GM19372 (cell line): Measurements from ENCODE around the gene COL13A1.

Experiments
- ATAC-seq: cut with Tn5 transposase; IDR thresholded peaks from one replicate; pipeline ENCODE4 v1.9.1; 2021; ENCODE audit warnings: mild to moderate bottlenecking, low read depth, moderate library complexity; ENCODE audit not compliant: unreplicated experiment

COL13A1 gene

DNA sequence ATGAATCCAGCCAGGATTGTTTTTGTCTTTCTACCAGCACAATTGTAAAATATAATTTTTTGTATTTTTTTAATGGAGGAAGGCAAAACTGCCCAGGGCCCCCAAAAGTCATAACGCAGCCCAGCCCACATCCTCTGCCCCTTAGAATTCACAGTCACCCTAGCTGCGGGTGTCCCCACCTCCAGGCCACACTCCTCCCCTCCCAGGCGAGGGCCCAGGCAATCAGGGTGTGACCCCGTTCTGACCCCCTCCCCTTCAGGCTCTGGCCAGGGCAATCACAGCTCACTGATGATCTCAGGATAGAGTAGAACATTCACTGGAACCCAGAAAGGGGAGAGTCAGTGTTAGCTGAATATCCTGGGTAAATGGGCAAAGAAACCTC is 158.9 kb downstream of the COL13A1 start:
- ATAC-seq = no peak

DNA sequence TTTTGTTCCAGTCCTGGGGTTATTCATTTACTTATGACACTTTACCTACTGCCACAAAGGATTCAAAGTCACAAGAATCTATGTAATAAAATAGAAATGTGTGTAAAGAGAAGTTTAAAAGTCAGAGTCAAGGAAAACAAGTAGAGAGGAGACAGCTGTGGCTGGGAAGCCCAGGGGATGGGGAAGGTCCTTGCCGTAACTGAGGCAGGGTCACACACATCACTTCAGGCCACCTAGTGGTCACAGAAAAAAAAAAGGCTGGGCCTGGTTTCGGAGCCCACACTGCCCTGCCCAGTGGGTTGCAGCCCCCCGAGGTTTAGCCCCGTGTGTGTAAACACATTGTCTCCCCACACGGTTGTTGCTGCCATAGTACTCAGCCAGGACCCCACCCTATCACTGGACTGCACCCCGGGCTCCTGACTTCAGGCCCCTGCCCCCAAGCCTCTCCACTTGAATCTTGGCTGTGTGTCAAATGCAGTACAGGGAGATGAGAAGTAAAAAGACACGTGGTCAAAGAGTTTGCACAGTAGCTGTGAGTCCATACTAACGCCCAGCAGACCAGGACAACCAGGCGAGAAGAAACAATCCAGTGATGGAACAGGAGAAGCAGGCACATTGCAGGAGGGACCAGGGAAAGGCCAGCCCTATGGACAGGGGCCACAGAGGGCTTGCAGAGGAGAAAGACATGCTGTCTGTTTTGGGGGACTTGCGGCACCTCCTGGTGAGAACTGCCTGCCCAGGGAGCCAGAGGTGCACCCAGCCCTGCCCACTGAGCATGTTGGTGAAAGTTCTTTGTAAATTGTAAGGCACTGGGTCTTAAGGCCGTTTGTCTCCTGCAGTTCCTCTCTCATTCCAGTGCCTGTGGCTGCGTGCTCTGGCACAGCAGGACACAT is 159.5 kb downstream of the COL13A1 start:
- ATAC-seq = no peak

DNA sequence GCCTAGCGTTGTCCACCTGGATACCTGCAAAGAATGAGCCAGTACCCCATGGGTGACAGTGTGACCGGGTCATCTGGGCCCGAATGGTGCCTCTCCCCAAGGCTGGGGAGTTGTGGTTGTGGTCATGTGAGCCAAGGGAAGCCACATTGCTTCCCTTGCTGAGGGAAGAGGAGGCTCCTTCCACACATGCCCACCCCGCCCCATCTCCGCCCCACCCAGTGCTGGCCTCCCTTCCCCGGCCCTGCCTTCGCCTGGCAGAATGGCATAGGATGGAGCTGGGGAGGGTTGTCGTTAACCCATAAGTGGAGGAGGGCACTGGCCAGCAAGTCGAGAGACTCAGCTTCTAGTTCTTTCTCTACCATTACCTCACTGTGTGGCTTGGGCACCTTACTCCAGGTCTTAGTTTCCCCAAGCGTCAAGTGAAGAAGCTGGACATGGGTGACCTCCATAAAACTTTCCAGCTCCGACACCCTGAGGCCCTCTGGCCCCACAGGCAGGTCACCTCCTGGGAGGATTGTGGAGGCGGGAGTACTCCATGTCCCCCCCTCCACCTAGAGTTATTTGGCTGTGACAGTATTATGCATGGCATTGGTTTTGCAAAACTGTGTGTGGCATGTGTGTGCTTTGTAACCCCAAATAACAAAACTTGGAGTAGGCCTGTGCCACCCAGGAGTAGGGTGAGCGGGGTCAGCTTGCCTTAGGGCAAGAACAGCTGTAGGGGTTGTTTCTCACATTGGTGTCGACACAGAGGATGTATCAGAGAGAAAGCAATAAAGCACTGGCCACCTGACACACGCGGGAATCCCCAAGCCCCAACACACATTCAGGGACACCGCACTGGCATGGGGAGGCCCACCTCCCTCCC is 160.4 kb downstream of the COL13A1 start:
- ATAC-seq = no peak

DNA sequence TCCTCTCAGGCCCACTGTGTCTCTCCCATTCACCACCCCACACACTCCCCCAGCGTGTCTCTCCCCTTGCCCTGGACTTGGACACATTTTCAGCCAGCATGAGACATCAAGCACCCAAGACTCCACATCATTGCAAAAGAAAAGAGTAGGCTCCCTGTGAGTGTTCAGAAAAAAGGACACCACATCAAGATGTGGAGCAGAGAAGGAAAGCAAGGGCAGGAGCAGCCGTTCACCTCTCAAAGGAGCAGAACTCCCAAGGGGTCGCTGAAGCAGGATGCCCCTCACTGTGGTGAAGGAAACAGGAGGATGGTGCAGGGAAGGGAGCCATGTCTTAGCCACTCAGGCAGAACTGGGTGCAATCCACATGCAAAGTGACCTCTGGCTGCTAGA is 161.0 kb downstream of the COL13A1 start:
- ATAC-seq = no peak

DNA sequence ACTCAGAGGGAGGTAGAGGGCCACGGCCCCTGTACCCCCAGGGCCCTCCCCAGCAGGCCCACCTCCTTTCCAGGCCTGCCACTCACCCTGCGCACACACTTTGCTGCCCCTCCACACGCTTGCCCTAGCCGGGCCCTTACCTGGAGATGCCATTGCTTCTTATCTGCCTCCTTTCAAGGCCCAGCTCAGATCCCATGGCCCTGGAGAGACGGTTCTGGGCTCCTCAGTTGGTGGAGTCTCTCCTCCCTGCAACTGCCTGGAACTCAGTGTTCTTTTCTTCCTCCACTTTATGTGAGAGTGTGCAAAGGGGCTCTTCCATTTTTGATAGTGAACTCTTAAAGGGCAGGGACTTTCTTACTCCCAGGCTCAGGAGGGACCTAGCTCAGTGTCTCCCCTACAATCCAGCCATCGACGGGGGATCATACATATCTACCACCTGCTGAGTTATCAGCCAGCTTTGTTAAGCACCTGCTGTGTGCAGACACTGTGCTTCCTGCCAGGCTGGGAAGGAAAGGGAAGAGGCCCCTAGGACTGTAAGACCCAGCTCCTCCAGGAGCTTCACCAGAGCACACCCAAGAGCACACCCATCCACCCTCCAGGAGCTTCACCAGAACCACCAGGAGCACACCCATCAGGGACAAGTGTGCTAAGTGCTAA is 161.6 kb downstream of the COL13A1 start:
- no peak for ATAC-seq

DNA sequence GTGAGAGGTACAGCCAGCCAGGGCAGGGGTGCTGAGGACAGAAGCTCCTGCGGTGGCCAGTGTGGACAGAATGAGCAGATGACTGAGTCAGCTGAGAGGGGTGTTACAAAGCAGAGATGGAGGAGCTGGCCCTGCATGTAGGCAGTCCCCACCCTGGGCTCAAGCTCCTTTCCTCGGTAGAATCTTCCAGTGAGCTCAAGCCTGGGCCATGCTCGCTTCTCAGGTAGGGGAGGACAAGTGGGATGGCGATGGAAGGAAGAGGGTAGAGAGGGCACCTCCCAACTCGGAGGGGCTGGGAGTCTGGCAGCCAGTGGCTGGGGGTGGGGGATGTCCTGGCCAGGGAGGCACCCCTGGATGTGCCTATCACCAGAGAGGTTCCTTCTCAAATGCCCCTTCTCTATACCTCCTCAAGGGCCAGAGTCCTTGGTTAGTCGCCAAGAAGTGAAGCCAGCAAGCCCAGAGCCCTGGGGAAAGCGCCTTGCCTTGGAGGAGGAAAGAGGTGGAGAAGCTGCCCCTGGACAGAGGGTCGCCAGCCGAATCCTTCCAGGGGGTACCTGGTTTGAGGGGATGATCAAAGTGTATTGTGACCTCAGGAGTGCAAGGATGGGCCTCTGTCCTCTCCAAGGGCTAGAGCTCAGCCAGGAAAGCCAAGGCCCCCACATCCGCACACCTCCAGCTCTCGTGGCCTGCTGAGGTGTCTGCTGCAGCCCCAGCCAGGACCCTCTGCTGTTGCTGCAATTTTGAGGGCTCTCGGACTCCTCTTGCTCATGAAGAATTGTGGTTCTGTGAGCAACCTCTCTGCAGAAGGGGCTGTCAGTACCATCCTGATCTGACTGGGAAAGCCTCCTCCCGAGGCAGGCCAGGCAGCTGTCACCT is 162.4 kb downstream of the COL13A1 start:
- no peak for ATAC-seq

DNA sequence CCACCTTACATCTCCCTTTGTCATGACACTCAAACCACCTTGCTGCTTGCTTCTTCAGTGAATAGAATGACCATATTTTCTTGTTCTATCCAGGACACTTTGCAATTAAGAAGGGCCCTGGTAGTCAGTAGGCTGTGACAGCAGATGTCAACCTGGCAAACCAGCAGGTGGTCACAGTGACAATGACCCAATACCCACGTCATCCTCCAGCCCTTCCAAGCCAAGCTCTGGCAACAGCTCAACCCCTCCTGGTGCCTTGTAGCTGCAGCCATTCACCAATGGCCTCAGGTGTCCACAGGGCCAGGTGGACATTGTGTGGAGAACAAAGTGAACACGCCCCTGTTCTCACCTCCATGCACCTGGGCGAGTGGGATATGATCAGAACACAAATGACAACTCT is 163.4 kb downstream of the COL13A1 start:
- ATAC-seq = no peak

DNA sequence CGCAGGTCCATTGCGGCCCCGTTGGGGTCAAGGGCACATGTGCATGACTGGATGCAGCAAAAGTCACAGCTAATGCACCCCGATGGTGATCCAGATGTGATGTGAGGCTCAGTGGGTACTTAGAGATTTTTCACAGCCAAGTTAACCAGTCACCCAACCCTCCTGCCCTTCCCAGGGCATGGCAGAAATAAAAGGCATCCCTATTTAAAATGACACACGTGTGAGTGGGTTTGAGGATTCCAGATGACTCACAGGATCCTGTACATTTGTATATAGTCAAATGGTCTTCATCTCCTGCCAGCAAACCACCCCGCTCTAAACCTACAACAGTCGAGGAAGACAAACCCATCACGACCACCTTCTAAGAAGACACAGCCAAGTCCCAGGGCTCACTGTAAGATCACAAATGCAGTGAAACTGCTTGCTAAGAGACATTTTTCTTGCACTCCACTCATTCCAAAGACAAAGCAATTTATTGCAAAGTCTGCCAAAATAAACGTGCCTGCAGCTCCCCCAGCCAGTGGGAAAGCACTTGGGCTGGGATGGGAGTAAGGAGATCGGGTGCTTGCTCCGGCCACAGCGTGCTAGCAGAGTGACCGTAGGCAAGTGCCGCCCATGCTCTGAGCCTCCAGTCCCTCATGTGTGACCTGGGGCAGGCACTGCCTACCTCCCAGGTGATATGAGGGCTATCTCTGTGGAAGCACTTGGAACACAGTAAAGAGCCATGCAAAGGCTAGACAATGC is 164.4 kb downstream of the COL13A1 start:
- no peak for ATAC-seq

DNA sequence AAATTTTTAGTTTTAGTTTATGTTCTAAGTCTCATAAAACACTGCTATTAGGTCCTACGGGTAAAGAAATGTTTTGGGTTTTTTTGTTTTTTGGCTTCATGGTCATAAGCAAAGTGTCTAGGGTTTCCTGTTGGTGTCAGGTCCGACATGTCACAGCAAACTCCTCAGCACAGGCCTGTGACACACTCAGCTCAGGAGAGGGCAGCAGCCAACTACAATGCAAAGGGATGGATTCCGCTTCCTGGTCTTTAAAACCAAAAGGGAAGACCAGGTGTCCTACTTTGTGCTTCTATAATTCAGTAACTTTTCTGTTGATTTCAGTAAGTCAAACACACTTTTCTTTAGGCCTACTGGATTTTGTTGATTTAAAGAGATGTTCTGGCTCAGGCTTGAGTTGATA is 167.1 kb downstream of the COL13A1 start:
- no peak for ATAC-seq

DNA sequence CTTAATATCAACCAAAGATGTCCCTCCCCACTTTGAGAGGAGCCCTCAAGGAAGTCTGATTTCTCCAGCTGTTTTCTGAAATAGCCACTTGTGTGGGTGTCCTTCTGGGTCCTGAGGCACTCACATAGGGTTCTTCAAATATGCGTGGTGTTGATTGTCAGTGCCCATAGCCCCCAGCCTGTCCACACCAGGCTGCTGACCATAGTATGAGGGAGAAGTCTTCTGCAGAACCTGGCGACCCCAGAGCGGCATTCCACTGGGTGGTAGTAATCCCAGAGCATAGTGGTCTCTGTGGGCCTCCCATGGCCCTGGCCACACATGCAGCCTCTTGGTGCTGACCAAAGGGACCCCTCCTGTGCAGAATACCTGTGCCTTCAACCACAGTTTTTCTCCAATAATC is 168.3 kb downstream of the COL13A1 start:
- no peak for ATAC-seq

DNA sequence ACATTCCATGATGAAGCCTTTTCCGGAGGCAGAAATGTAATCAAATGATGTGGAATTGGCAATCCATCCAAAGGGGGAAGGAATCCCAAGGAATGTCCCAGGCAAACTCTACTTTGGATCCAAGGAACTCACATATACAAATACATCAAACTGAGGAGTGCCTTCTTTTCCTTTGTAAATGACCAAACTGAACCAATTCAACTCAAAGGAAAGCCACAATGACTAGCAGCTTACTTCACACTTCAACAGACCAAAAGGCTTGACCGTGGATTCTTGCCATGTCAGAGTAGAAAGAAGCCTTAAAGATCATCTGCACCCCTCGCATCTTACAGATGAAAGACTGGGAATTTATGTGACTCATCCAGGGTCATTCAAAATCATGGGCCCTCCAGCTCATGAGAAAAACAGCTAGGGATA is 171.3 kb downstream of the COL13A1 start:
- no peak for ATAC-seq

DNA sequence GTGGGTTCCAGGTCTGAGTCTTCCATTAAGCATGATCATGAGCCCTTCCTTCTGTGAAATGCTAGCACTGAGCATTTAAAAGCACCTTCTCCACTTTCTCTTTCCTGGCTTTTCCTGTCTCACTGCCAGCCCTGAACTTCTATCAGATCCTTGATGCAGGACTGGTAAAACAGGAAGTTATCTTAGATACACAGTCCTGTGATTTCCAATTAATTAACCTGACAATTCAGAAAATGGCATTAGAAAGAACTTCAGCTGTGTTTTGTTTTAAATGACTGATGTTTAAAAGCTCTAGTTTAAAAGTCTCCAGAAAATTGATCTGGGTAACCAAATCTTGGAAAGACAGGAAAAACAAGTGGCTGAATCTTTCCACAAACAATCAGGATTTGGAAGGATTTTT is 172.0 kb downstream of the COL13A1 start:
- ATAC-seq = no peak

DNA sequence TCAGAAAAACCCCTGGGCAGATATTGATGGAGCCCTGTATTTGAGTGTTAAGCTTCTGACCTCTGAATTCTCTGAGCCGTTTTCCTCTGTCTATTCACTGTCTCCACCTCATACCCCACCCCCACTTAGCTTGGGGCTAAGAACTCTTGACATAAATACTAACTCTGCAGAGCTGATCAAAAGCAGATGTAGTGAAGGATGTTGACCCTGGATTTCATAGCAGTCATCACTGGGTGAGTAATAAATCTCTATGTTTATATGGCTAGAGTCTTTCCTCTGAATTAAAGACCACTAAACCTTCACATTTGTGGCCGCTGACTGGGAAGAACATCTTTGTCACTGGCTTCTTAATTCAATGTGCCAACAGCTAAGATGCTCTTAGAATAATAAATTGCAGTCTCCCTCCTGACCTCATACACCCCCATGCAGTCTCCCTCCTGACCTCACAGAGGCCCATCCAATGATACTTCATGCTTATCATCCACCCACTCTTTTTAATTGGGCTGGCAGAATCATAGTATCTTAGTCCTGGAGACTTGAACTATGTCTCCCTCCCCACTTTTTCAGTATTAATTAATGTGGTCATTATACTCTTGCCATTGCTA is 172.9 kb downstream of the COL13A1 start:
- ATAC-seq = no peak

DNA sequence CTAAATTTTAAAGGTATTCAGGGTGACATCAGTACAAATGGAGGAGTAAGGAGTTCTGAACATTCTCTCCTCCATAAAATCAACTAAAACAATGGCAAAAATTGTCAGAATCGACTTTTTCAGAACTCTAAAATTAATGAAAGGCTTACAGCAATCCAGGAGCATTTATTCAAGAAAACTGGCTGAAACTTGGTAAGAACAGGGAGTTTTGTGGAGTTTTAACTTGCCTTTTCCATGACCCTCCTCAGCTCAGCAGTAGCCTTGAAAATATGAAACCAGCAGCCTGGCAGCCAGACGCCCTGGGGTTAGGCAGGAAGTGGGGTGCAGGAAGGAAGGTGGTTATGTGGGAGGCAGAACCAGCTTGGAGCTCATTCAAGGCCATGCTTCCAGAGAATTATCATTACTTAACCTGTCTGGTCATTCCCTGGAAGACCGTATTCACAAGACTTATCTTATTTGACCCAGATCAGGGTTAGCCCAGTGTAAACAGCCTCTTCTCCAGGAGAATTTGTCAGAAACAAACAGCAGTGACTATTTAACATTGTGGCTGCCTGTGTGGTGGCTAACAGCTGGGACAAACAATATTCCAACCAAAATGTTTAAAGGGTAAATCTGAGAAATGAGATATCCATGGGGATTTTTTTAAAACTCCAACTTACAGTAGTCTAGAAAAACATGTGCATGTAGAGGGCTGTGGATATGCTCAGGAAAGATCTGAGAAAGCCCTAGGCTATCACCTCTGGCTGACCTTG is 175.3 kb downstream of the COL13A1 start:
- no peak for ATAC-seq

DNA sequence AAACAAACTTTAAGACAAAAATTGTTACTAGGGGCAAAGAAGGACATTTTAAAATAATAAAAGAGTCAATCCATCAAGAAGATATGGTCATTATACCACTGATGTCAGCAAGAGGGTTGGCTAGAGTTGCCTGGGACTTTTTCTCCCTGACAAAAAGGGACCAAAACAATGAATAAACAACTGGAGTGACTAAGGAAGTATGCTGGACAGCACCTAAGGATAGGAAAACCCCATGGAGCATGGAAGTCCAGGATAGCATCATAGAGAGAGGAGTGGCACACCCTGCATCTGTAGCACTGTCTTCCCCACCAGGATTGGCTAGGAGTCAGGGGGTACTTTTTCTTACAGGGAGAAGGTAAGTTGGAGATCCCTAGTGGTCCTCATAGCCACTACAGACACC is 177.5 kb downstream of the COL13A1 start:
- ATAC-seq = no peak

DNA sequence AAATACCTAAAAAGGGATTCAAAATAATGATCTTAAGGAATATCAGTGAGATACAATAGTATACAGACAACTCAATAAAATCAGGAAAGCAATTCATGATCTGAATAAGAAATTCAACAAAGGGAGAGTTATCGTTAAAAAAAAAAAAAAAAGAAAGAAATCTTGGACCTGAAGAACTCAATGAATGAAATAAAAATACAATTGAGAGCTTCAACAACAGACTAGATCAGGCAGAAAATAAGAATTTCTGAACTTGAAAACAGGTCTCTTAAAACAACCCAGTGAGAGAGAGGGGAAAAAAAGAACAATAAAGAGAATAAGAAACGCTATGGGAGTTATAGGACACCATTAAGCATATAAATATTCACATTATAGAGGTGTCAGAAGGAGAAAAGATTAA is 179.0 kb downstream of the COL13A1 start:
- ATAC-seq = no peak

DNA sequence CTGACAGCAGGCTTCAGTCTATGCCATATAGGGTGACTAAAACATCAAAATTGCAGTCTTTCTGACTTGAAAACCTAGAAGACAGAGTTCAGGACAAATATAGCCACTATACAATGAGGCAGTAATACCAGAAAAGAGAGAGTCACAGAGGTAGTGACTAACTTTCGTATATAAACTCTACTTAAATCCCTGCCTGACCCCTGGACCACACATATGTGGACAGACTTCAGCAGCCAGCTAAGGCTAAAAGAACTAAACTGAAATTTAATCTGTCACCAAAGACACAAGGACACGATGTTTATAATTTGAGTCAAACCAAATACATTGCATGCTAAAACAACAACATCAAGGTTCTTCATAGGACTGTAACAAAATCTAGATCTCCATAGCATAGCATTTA is 186.4 kb downstream of the COL13A1 start:
- no peak for ATAC-seq

DNA sequence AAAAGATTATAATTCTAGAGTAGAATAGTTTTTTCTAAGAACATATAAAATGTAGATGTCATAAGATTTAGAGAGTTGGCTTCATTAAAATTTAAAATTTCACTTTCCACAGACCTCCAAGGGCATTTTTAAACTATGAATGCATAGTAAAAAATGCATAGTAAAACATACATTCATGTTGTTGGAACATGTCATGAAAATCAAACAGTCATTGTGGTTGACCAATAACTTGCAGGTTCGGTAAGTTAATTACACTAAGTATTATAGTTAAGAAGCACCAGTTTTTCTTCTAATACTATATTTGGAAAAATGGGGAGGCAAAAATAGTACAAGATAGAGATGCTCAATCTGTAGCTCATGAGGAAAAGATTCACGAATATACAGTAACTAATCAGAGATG is 189.4 kb downstream of the COL13A1 start:
- ATAC-seq = no peak
